Panc1 (cell line): ENCODE results near the gene GALNT14. TPM values are rescaled to one million over a fixed set of nuclear protein-coding genes. Genes with fewer than 3 reads are reported as not detected.

ENCODE experiments used
- ATAC-seq: fragments of 200-7000 bp; cut with Tn5 transposase; 2 replicates; pipeline ENCODE4 v1.9.1; 2020; ENCODE audit warnings: mild to moderate bottlenecking, moderate library complexity
- BruUV-seq: library from RNA; stranded (reverse); fragments of 400-500 nt; replicated peaks from 2 replicates; lab custom pipeline; 2021; lab: Mats Ljungman, UMichigan
- CTCF ChIA-PET: fragments of 300-600 bp; sonication (Branson Sonifier 250); formaldehyde crosslinking; loops from one replicate; lab custom pipeline; 2022; ENCODE audit warnings: antibody characterized with exemption; lab: Charles Lee
- POLR2A ChIA-PET: fragments of 300-600 bp; sonication (Branson Sonifier 250); formaldehyde crosslinking; loops from one replicate; lab custom pipeline; 2022; ENCODE audit warnings: antibody characterized with exemption; lab: Charles Lee
- DNase-seq: peaks from one replicate; pipeline ENCODE4 v3.0.0-alpha.2; 2010; ENCODE audit warnings: low read depth, low spot score
- H3K27ac ChIP-seq: 2 replicates; pipeline ENCODE4 v1.5.1; 2011; ENCODE audit warnings: mild to moderate bottlenecking, low read length, inconsistent platforms
- H3K27me3 ChIP-seq: fragments of 200-500 bp; sonication (Bioruptor generic); 2 replicates; pipeline ENCODE4 v1.6.0; 2014; ENCODE audit warnings: low read length, inconsistent platforms; ENCODE audit not compliant: control insufficient read depth, insufficient read depth
- H3K36me3 ChIP-seq: fragments of 200-500 bp; sonication (Bioruptor generic); 2 replicates; pipeline ENCODE4 v1.5.1; 2014; ENCODE audit warnings: inconsistent platforms, mild to moderate bottlenecking, low read length, moderate library complexity; ENCODE audit not compliant: control insufficient read depth, insufficient read depth
- H3K4me1 ChIP-seq: 2 replicates; pipeline ENCODE4 v1.5.1; 2011; ENCODE audit warnings: inconsistent platforms, mild to moderate bottlenecking, low read length, moderate library complexity; ENCODE audit not compliant: control insufficient read depth, insufficient read depth
- H3K4me3 ChIP-seq, 2 experiments: 2 replicates each; pipeline ENCODE4 v1.5.1; 2011 to 2012; ENCODE audit warnings: low read depth in 2 of 2, low read length in 2 of 2, mild to moderate bottlenecking in 2 of 2, inconsistent platforms in 1 of 2, moderate library complexity in 1 of 2
- H3K9me3 ChIP-seq: fragments of 200-500 bp; sonication (Bioruptor generic); 2 replicates; pipeline ENCODE4 v1.5.1; 2014; ENCODE audit warnings: low read depth, mild to moderate bottlenecking, inconsistent platforms, low read length, moderate library complexity; ENCODE audit not compliant: control insufficient read depth, insufficient read depth
- POLR2AphosphoS5 ChIP-seq: IDR thresholded peaks from 2 replicates; pipeline ENCODE4 v1.6.1; 2012; ENCODE audit warnings: mild to moderate bottlenecking, low read depth, low read length, moderate library complexity
- SIN3A ChIP-seq: IDR thresholded peaks from 2 replicates; pipeline ENCODE4 v1.6.1; 2012; ENCODE audit warnings: low read depth, mild to moderate bottlenecking, low read length, moderate library complexity, borderline replicate concordance; ENCODE audit not compliant: insufficient read depth
- TCF7L2 ChIP-seq: IDR thresholded peaks from 2 replicates; pipeline ENCODE4 v1.6.1; 2011; ENCODE audit warnings: mild to moderate bottlenecking, low read depth, low read length, inconsistent platforms
- in situ Hi-C: cut with HindIII; loops from 2 replicates; pipeline ENCODE4 v1.10.0; 2016; ENCODE audit warnings: low sequenced_read_pairs, low pct_unique_long_range_greater_than_20kb
- intact Hi-C: fragments of 100-400 bp; cut with micrococcal nuclease; formaldehyde crosslinking; loops from one replicate; pipeline ENCODE4 v1.10.0; 2022; ENCODE audit not compliant: unreplicated experiment
- total RNA-seq: library from RNA; stranded (reverse); gene quantifications from one replicate; pipeline ENCODE4 v1.2.1, GENCODE V29; 2021; ENCODE audit not compliant: unreplicated experiment
- TF ChIP-seq, protein P1 (sequence below): fragments of 450-650 bp; IDR thresholded peaks from 2 replicates; pipeline ENCODE4 v1.5.1; 2017; ENCODE audit warnings: mild to moderate bottlenecking
- TF ChIP-seq, protein P2 (sequence below), 2 experiments: IDR thresholded peaks; 2 replicates each; pipeline ENCODE4 v1.6.1; 2011 to 2012; ENCODE audit warnings: low read depth in 2 of 2, control low read depth in 1 of 2, low read length in 1 of 2, mild to moderate bottlenecking in 1 of 2, moderate library complexity in 1 of 2; ENCODE audit not compliant: insufficient read depth in 1 of 2

The GALNT14 gene
- total RNA-seq, 1 experiment from 2014 or later, result 0.67 TPM

DNA sequence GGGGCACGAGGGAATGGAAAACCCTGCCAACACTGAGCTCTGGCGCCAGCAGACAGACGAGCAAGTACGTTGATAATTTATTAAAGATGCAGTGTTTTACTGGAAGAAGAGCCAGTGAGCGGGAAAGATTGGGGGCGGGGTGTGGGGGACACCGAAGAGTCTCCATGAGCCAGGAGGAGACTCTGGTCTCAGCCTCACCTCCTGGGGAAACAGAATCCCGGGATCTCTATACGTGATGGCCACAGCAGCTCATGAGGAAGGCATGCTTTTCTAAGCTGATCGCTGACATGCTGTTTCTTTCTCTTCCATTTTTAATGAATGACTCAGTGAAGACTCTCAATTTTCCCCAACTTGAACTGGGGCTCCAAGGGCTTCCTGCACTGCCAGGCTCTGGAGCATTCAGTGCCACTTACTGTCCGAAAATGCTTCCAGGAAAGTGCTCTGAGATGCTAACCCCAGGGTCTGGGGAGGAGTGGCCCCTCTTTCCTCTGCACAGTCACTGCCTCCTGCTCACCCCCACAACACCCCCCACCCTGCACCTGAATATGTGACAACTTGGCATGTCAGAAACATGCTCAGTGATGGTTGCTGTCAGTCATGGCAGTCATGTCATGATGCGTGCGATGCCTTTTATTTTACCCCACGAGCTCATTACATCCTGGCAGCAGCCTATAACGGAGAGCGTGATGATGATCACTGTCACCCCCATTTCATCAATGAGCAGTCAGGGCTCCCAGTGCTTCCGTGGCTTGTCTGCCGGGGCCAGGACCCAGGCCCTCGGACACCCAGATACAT, 166.8 kb downstream of the GALNT14 start:
- DNase-seq, result no peak
- TF ChIP-seq, protein P1, sequence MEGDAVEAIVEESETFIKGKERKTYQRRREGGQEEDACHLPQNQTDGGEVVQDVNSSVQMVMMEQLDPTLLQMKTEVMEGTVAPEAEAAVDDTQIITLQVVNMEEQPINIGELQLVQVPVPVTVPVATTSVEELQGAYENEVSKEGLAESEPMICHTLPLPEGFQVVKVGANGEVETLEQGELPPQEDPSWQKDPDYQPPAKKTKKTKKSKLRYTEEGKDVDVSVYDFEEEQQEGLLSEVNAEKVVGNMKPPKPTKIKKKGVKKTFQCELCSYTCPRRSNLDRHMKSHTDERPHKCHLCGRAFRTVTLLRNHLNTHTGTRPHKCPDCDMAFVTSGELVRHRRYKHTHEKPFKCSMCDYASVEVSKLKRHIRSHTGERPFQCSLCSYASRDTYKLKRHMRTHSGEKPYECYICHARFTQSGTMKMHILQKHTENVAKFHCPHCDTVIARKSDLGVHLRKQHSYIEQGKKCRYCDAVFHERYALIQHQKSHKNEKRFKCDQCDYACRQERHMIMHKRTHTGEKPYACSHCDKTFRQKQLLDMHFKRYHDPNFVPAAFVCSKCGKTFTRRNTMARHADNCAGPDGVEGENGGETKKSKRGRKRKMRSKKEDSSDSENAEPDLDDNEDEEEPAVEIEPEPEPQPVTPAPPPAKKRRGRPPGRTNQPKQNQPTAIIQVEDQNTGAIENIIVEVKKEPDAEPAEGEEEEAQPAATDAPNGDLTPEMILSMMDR, result no peak
- TF ChIP-seq POLR2AphosphoS5 (no peak), TCF7L2 (no peak), SIN3A (no peak)
- TF ChIP-seq, protein P2, sequence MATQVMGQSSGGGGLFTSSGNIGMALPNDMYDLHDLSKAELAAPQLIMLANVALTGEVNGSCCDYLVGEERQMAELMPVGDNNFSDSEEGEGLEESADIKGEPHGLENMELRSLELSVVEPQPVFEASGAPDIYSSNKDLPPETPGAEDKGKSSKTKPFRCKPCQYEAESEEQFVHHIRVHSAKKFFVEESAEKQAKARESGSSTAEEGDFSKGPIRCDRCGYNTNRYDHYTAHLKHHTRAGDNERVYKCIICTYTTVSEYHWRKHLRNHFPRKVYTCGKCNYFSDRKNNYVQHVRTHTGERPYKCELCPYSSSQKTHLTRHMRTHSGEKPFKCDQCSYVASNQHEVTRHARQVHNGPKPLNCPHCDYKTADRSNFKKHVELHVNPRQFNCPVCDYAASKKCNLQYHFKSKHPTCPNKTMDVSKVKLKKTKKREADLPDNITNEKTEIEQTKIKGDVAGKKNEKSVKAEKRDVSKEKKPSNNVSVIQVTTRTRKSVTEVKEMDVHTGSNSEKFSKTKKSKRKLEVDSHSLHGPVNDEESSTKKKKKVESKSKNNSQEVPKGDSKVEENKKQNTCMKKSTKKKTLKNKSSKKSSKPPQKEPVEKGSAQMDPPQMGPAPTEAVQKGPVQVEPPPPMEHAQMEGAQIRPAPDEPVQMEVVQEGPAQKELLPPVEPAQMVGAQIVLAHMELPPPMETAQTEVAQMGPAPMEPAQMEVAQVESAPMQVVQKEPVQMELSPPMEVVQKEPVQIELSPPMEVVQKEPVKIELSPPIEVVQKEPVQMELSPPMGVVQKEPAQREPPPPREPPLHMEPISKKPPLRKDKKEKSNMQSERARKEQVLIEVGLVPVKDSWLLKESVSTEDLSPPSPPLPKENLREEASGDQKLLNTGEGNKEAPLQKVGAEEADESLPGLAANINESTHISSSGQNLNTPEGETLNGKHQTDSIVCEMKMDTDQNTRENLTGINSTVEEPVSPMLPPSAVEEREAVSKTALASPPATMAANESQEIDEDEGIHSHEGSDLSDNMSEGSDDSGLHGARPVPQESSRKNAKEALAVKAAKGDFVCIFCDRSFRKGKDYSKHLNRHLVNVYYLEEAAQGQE (IDR thresholded peaks at IDR 0.05; ENCODE audit: insufficient read depth in 1 of 2, low read depth in 2 of 2, low read length in 1 of 2), result no peak
- in situ Hi-C loops (no loop called here), intact Hi-C loops (no loop called here)
- POLR2A ChIA-PET, result no interaction called here
- Histone ChIP-seq H3K4me1 (no peaks in the 10 kb centered on the region), H3K27ac (no peak overlapping the region), H3K36me3 (no peaks in the 10 kb centered on the region), H3K27me3 (peaks cover 2% of the 10 kb centered on the region; the same call in 1 of the 2 replicates), H3K4me3 (no peak overlapping the region), H3K9me3 (no peaks in the 10 kb centered on the region)
- BruUV-seq, result no TSS peak
- no peak for ATAC-seq
- CTCF ChIA-PET, result interaction anchor here (1.1 kb wide), 1 partner anchor 260 kb away, joined by 3 read pairs; no protein-coding TSS in a partner anchor

DNA sequence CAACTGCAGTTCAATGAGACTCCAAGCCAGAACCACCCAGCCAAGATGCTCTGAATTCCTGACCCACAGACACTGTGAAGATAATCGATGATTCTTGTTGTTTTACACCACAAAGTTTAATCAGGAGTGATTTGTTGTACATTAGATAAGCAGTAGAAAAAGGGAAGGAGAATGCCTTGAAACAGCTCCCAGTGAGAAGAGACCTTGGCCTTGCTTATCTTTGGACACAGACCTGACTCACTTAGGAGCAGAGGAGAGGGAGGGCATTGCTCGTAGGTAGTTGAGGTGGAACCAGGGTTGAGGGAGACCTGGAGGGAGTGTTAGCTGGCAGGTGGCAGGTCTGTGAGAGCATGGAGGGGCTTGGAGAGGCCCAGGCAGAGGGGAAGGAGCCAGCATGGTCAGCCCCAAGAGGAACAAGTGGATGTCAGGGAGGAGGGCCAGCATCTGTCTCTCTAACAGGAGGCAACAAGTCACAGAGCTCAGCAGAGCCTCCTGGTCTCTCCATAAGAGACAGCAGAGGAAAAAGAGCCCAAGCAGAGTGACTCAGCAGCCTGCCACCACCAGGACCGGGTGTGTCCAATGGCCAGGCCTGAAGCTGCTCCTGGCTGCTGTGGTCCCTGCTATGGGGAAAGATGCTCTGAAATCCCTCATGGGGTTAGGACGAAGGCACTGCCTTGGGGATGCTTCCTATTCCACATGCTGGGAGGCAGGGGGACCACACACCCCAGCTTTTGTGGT, 169.4 kb downstream of the GALNT14 start:
- Histone ChIP-seq H3K36me3 (no peaks in the 10 kb centered on the region), H3K4me1 (no peaks in the 10 kb centered on the region), H3K4me3 (no peak overlapping the region), H3K27ac (no peak overlapping the region), H3K27me3 (peaks cover 2% of the 10 kb centered on the region; the same call in 1 of the 2 replicates), H3K9me3 (no peaks in the 10 kb centered on the region)
- CTCF ChIA-PET, result no interaction called here
- BruUV-seq, result no TSS peak
- in situ Hi-C loops, result no loop called here
- intact Hi-C loops, result no loop called here
- no peak for ATAC-seq
- POLR2A ChIA-PET, result no interaction called here
- no peak for DNase-seq
- TF ChIP-seq TCF7L2 (no peak), SIN3A (no peak), POLR2AphosphoS5 (no peak)
- TF ChIP-seq, protein P2 (IDR thresholded peaks at IDR 0.05; ENCODE audit: insufficient read depth in 1 of 2, low read depth in 2 of 2, low read length in 1 of 2), result no peak
- TF ChIP-seq, protein P1, result no peak
